Measurements from ENCODE around the gene PARP14. TPM values are rescaled to one million over a fixed set of nuclear protein-coding genes. Genes with fewer than 3 reads are reported as not detected.

PARP14 gene
- total RNA-seq, 2 experiments from 2014 or later: 29.0 to 31.6 TPM

GRCh38 chr3:122739172-122739571, 58.5 kb downstream of the PARP14 start:
- CTCF ChIA-PET: no interaction called here
- intact Hi-C loops (cut with DNase I, micrococcal nuclease): no loop called here

GRCh38 chr3:122742234-122742633, 61.6 kb downstream of the PARP14 start:
- peaks cover 80% of the 10 kb centered on the region for H3K36me3 Mint-ChIP-seq (ENCODE audit: low read depth)

More at GRCh38 chr3:122739172-122739571, 58.5 kb downstream of the PARP14 start:
- Histone ChIP-seq H3K4me1 (ENCODE audit: insufficient read depth, low read length) (no peaks in the 10 kb centered on the region), H3K36me3 (ENCODE audit: insufficient read depth, low read length) (peaks cover 22% of the 10 kb centered on the region), H3K4me3 (ENCODE audit: low read length) (no peak overlapping the region), H3K27me3 (ENCODE audit: control insufficient read depth in 1 of 2, insufficient read depth in 2 of 2, low read length in 2 of 2) (no peaks in the 10 kb centered on the region), H3K9me3 (ENCODE audit: control insufficient read depth in 1 of 2, insufficient read depth in 1 of 2, low read length in 2 of 2) (no peaks in the 10 kb centered on the region), H3K27ac (ENCODE audit: low read depth in 1 of 2, low read length in 2 of 2) (no peak overlapping the region)
- DNase-seq (no peak), ATAC-seq (ENCODE audit: poor library complexity) (no peak)
- H3K27ac Mint-ChIP-seq: no peak overlapping the region
- H3K36me3 Mint-ChIP-seq (ENCODE audit: low read depth): peaks cover 66% of the 10 kb centered on the region
- H3K9me3 Mint-ChIP-seq: peaks cover 6% of the 10 kb centered on the region
- no peak for TF ChIP-seq CTCF (IDR thresholded peaks at IDR 0.05)
- no peaks in the 10 kb centered on the region for H3K27me3 Mint-ChIP-seq
- POLR2A ChIA-PET: no interaction called here
- H3K4me1 Mint-ChIP-seq (ENCODE audit: low read depth): no peaks in the 10 kb centered on the region
- no peak overlapping the region for H3K4me3 Mint-ChIP-seq

GRCh38 chr3:122743581-122744120, 63.0 kb downstream of the PARP14 start:
- no peak overlapping the region for H3K4me3 ChIP-seq (ENCODE audit: low read length)
- H3K27ac ChIP-seq (ENCODE audit: low read depth in 1 of 2, low read length in 2 of 2): no peak overlapping the region
- no peaks in the 10 kb centered on the region for H3K4me1 ChIP-seq (ENCODE audit: insufficient read depth, low read length)
- CTCF ChIA-PET: no interaction called here
- Mint-ChIP-seq H3K27ac (no peak overlapping the region), H3K36me3 (ENCODE audit: low read depth) (peaks cover 80% of the 10 kb centered on the region), H3K9me3 (peaks cover 6% of the 10 kb centered on the region), H3K4me1 (ENCODE audit: low read depth) (no peaks in the 10 kb centered on the region), H3K27me3 (no peaks in the 10 kb centered on the region), H3K4me3 (no peak overlapping the region)
- DNase-seq (no peak), ATAC-seq (ENCODE audit: poor library complexity) (no peak)
- TF ChIP-seq CTCF (IDR thresholded peaks at IDR 0.05): no peak
- POLR2A ChIA-PET: interaction anchor here (0.6 to 0.8 kb wide), 2 partner anchors 16 to 806 kb away, joined by 3 read pairs; no protein-coding TSS in a partner anchor
- no peaks in the 10 kb centered on the region for H3K9me3 ChIP-seq (ENCODE audit: control insufficient read depth in 1 of 2, insufficient read depth in 1 of 2, low read length in 2 of 2)
- intact Hi-C loops (cut with DNase I, micrococcal nuclease): no loop called here
- H3K36me3 ChIP-seq (ENCODE audit: insufficient read depth, low read length): peaks cover 22% of the 10 kb centered on the region
- no peaks in the 10 kb centered on the region for H3K27me3 ChIP-seq (ENCODE audit: control insufficient read depth in 1 of 2, insufficient read depth in 2 of 2, low read length in 2 of 2)

More at GRCh38 chr3:122742234-122742633, 61.6 kb downstream of the PARP14 start:
- no peaks in the 10 kb centered on the region for H3K4me1 ChIP-seq (ENCODE audit: insufficient read depth, low read length)
- no peak overlapping the region for H3K27ac Mint-ChIP-seq
- no peak for TF ChIP-seq CTCF (IDR thresholded peaks at IDR 0.05)
- ATAC-seq (ENCODE audit: poor library complexity) (no peak), DNase-seq (no peak)
- H3K9me3 Mint-ChIP-seq: peaks cover 6% of the 10 kb centered on the region
- H3K27me3 ChIP-seq (ENCODE audit: control insufficient read depth in 1 of 2, insufficient read depth in 2 of 2, low read length in 2 of 2): no peaks in the 10 kb centered on the region
- H3K4me3 Mint-ChIP-seq: no peak overlapping the region
- H3K4me3 ChIP-seq (ENCODE audit: low read length): no peak overlapping the region
- no peak overlapping the region for H3K27ac ChIP-seq (ENCODE audit: low read depth in 1 of 2, low read length in 2 of 2)
- POLR2A ChIA-PET: no interaction called here
- intact Hi-C loops (cut with DNase I, micrococcal nuclease): no loop called here
- peaks cover 22% of the 10 kb centered on the region for H3K36me3 ChIP-seq (ENCODE audit: insufficient read depth, low read length)
- CTCF ChIA-PET: no interaction called here
- H3K27me3 Mint-ChIP-seq: no peaks in the 10 kb centered on the region
- H3K4me1 Mint-ChIP-seq (ENCODE audit: low read depth): no peaks in the 10 kb centered on the region
- H3K9me3 ChIP-seq (ENCODE audit: control insufficient read depth in 1 of 2, insufficient read depth in 1 of 2, low read length in 2 of 2): no peaks in the 10 kb centered on the region
